Stimulated activated CD4-positive, alpha-beta T cell treated with anti-CD3 and anti-CD28 coated beads, Interleukin-12 subunit alpha, Interleukin-12 subunit beta, amount 100 ng/mL, for 24 hours (primary cell): ENCODE data around the gene HM13.
"Not testable (repeated sequence)": the region's sequence is repeated elsewhere in the genome, so short reads cannot be mapped to it uniquely, and the experiment has no call there.

Experiments
- DNase-seq, 2 experiments: peaks; one replicate each; pipeline ENCODE4 v3.0.0-alpha.2; 2020; ENCODE audit warnings: low read depth in 2 of 2

Gene HM13

DNA sequence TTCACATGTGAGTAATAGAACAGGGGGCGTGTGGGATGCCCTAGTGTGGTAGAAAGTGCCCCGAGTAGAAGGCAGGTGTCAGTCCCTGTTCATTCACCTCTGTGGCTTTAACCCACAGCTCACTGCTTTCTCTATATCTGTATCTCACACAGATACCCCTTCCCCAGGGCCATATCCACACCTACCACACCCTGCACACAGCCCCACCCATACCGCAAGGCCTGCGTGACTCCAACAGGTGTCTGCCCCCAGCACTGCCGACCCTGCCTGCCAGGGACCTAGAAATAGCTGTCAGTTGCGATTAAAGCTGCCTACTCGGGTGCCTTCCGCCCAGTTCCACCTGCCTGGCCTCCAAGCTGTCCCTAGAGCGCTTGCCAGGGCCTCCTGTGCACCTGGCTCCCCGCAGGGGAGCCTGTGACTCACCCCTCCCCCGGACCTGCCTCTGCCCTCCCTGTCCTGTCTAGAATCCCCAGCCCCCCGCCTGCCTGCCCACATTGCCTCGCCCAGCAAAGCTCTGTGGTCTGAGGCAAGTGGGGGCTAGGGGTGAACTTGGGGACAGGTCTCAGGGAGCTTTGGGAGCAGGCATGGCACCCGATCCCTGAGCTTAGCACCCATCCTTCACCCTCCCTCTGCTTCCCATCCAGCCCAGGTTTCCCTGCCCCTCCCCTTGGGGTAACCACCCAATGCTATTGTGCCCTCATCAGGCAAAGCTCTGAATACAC is 52.6 kb downstream of the HM13 start:
- DNase-seq, result no peak

DNA sequence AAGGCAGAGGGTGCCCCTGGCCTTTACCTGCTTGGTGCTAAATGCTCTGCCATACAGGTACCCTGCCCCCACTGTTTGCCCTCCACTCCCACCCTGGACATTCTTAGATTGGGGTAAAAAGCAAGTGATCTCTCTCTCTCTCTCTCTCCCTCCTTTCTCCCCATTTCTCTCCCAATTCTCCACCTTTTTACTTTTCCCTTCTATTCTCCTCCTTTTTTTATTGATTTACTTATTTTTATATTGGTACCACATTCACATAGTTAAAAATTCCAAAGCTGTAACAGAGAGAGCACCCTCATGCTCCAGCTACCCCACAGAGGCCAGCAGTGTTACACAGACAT is 53.1 kb downstream of the HM13 start:
- DNase-seq, result no peak

DNA sequence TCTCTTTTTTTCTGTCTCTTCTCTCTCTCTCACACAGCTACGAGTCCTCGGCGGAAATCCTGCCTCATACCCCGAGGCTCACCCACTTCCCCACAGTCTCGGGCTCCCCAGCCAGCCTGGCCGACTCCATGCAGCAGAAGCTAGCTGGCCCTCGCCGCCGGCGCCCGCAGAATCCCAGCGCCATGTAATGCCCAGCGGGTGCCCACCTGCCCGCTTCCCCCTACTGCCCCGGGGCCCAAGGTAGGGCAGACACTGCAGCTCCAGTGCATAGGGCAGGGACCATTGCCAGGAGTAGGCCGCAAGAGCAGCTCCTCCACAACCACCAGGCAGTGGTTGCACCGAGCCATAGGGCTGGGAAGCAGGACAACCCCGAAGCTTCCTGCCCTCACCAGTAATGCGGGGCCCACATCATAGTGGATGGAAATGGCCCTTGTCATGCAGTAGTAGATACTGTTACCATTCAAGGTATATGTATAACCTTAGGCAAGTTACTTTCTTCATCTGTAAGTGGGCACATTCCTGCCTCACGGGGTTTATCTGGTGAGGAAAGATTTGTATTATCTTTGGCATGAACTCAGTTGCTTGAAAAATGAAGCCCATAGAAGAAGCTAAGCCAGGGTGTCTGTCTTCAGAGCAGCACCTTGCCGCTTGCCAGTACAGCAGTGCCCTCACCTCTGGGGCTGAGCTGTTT is 53.9 kb downstream of the HM13 start:
- DNase-seq, result no peak

DNA sequence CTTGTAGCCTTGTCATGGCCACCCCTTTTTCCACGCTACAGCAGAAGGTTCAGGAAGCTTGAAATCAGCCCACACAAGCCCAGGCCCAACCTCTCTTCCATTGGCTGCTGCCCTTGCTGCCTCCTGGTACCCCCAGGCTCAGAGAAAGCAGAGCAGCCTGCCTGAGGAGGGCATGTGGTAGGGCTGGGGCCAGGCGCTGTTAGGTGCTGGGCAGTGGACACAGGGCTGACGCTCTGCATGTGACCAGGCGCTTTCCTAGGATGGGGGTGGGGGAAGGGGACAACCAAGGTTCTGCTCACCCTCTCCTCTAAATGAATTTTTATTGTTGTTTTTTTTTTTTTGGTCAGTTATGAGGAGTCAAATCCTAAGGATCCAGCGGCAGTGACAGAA is 54.5 kb downstream of the HM13 start:
- no peak for DNase-seq

DNA sequence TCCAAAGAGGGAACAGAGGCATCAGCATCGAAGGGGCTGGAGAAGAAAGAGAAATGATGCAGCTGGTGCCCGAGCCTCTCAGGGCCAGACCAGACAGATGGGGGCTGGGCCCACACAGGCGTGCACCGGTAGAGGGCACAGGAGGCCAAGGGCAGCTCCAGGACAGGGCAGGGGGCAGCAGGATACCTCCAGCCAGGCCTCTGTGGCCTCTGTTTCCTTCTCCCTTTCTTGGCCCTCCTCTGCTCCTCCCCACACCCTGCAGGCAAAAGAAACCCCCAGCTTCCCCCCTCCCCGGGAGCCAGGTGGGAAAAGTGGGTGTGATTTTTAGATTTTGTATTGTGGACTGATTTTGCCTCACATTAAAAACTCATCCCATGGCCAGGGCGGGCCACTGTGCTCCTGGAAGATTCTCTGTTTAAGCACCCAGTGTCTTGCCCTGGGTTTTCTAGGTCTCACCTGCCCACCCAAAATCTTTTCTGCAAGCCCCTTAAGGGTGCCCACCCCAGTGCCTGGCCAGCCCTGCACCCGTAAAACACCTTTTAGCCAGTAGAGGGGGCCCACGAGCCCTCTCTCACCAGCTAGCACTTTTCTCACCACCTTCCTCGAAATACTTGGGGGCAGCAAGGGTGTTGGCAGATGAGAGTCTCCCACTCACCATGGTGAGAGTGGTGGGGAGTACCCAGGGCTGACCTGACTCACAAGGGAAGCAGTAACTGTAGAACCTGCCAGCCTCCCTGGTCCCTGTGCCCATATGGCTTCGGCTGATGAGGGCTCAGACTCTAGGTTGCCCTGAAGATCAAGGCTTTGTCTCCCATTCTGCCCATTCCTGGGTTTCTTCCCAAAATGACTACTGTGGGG is 55.1 kb downstream of the HM13 start:
- DNase-seq, result peak in 1 of 2 experiments; percentile 46

DNA sequence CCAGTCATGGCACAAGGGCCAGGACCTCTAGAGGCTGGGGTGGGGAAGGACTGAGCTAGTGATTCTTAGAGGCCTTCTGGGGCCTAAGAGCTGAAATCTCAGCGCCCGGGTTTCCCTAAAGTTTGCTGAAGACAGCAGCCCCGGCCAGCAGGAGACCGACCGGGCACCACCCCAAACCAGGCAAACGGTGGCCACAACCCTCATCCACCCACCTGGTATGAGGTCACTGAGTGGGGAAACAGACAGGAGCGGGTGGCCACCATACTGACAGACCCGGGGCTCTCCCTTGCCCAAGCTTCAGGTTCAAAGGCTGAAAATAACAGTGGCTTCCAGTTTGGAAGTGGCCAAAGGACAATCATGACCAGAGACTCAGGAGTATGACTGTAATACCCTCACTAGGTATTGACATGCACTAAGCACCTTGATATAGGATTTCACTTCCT is 55.8 kb downstream of the HM13 start:
- DNase-seq, result no peak

DNA sequence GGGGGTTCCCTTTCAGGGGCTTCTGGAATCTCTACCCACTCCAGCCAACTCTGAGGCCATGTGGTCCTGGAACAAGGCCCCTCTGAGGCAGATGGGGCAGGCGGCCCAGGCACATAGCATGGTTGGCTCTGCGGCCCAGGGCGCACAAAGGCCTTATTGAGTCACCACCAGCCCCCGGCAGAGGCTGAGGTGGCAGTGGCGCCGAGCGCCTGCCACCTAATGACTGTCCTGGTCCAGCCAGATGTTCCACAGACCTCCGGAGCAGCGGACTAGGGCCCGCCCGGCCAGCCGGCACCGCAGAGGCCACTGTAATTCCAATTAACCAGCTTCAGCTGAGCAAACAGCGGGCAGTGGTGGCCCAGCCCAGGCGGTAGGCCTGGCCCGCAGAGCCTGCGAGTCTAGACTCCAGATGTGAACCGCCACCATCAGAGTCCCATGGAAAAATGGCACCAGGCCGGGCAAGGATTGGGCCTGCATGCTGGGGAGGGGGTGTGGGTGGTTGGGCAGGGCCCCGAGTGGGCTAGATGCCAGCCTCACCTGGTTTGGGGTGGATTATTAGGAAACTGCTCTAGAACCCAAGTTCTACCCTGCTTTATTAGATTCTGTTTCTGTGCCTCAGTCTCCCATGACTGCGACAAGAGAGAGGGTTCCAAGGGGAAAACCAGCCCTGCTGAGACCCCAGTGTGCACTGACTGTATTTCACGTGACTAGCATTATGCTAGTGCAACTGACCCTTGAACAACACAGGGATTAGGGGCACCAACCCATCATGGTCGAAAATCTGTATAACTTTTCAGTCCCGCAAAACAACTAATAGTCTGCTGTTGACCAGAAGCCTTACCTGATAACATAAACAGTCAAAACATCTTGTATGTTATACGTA is 56.7 kb downstream of the HM13 start:
- no peak for DNase-seq

DNA sequence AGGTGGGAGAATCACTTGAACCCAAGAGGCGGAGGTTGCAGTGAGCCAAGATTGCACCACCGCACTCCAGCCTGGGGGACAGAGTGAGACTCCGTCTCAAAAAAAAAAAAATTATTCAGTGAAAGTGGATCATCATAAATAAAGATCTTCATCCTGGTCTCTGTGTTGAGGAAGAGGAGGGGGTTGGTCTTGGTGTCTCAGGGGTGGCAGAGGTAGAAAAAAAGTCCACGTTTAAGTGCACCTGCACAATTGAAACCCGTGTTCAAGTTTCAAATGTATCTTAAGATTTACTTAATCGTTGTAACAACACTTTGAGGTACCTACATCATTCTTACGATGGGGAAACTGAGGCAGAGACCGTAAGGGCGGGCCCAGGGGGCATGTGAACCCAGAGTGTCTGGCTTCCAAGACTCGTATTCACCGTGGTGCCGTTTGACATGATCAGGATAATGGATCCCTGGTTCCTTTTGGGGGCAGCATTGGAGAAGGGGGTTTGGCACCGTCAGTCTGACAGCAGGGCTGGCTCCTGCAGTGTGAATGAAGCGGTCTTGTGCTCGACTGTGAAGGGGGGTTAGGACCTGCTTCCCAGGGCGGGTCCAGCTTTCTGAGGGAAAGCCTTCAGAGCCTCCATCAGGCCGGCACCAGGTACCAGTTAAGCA is 57.9 kb downstream of the HM13 start:
- DNase-seq, result no peak

DNA sequence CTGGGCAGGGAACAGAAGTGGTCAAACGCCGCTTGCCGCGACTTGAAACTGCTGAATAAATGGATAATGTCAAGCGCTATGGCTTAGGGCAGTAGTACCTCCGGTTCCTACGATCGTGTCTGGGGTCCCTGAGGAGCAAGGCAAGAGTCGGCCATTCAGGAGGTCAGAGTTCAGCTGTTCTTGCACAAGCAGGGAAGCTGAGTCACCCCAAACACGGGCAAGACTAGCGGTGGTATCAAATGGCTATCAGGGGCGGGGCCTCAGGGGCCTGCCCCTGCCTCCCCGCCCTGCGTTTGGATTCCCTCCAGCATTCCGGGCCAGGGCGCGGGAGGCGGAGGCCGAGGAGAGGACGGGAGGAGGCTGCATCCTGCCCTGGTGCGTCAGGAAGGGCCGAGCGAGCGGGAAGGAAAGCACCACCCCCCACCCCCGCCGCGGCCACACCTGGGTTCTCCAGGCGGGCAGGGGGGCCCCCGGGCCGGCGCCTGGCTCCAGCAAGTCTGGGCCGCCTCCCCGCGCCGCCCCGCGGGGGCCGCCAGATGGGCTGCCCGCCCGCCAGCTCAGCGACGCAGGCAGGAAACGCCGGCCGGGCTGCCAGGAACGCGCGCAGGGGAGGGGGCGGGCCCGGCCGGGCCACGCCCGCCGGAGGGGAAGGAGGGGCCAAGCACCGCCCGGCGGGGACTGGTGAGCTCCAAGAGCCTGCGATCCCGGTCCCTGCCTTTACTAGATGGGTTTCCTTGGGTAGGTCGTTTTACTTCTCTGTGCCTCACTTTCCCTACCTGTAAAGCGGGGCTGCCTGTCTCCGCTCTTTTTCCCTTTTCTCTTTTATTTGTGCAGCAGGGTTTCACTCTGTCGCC is 58.7 kb downstream of the HM13 start:
- peak; percentile 74 to 84 for DNase-seq

DNA sequence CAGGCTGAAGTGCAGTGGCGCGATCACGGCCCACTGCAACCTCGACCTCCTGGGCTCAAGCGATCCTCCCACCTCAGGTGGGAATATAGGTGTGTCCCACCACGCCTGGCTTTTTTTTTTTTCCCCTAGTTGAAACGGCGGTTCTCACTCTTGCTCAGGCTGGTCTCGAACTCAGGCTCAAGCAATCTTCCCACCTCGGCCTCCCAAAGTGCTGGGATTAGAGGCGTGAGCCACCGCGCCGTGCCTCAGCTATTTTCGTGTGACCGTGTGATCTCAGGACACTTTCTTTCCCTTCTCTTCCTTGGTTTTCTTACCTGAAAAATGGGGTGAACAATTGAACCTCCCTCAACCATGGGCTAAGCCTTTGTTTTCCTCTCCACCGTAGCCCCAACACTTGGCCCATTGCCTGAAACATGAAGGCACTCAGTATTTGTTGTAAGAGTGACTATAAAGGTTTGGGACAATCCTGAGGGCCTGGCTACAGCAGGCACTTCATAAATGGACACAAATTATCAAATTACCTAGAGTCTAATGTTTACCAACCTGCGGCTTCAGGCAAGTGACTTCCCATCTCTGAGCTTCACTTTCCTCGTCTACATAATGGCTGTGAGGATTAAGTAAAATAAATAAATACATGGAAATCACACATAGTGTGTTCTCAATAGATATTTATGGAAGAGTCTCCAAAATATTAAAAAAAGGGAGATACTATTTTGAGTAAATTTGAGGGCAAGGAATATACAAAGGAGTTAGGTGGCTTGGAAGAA is 59.5 kb downstream of the HM13 start:
- DNase-seq, result no peak

DNA sequence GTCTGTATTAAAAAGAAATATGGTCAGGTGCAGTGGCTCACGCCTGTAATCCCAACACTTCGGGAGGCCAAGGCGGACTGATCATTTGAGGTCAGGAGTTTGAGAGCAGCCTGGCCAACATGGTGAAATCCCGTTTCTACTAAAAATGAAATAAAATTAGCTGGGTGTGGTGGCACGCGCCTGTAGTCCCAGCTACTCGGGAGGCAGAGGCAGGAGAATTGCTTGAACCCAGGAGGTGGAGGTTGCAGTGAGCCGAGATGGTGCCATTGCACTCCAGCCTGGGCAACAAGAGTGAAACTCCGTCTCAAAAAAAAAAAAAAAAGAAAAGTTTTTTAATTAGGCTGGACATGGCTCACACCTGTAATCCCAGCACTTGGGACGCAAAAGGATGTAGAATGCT is 60.7 kb downstream of the HM13 start:
- not testable (repeated sequence) for DNase-seq

DNA sequence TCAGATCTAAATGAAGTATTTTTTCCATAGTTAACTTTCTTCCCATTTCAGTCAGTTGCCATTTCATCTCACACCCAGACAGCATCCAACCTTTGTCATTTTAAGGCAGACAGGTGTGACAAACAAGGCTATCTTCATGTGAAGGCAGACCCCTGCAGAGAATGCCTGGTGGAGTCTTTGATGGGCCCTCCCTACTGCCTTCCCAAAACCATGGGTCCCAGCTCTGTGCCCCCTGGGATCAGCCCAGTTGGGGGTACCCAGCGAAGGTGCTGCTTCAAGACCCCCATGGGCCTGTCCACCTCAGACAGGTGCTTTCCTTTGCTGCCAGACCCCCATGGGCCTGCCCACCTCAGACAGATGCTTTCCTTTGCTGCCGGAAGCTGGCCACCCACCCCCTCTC is 62.5 kb downstream of the HM13 start:
- no peak for DNase-seq

DNA sequence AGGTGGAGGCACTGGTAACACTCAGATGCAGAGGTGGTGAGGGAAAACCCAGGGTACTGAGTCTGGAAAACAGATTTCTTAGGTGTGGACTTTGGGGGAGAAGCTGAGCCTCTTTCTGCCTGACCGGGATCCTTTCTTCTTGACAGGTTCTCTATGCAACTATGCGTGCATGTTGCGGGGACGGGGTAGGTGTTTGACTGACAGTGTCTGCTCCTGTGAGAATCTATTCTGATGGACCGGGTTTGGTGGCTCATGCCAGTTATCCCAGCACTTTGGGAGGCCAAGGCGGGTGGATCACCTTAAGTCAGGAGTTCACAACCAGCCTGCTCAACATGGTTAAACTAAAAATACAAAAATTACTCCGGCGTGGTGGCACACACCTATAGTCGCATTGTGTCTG is 63.0 kb downstream of the HM13 start:
- DNase-seq, result no peak

DNA sequence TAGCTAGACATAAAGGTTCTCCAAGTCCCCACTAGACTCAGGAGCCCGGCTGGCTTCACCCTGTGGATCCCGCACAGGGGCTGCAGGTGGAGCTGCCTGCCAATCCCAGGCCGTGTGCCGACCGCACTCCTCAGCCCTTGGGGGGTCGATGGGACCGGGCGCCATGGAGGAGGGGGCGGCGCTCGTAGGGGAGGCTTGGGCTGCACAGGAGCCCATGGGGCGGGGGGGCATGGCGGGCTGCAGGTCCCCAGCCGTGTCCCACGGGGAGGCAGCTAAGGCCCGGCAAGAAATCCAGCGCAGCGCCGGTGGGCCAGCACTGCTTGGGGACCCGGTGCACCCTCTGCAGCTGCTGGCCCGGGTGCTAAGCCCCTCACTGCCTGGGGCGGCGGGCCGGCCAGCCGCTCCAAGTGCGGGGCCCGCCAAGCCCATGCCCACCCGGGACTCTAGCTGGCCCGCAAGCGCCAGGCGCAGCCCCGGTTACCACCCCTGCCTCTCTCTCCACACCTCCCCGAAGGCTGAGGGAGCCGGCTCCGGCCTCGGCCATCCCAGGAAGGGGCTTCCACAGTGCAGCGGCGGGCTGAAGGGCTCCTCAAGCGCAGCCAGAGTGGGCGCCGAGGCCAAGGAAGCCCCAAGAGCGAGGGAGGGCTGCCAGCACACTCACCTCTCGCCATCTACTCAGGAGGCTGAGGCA is 64.4 kb downstream of the HM13 start:
- DNase-seq, result no peak

DNA sequence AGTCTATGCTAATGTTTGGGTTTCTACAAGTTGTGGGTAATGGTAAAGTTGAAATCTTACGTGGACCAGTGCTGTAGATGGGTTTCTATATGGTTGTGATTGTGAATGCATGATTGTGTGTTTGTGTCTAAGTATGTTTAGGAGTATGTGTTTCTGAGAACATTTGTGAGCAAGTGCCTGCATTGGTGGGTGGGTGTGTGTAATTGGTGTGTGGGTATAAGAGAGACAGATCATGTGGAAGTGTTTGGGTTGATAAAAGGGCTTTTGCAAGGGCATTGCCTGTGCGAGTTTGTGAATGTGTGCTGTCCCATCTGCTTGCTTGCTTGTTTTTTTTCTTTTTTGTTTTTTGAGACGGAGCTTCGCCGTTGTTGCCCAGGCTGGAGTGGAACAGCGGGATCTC is 65.0 kb downstream of the HM13 start:
- no peak for DNase-seq

DNA sequence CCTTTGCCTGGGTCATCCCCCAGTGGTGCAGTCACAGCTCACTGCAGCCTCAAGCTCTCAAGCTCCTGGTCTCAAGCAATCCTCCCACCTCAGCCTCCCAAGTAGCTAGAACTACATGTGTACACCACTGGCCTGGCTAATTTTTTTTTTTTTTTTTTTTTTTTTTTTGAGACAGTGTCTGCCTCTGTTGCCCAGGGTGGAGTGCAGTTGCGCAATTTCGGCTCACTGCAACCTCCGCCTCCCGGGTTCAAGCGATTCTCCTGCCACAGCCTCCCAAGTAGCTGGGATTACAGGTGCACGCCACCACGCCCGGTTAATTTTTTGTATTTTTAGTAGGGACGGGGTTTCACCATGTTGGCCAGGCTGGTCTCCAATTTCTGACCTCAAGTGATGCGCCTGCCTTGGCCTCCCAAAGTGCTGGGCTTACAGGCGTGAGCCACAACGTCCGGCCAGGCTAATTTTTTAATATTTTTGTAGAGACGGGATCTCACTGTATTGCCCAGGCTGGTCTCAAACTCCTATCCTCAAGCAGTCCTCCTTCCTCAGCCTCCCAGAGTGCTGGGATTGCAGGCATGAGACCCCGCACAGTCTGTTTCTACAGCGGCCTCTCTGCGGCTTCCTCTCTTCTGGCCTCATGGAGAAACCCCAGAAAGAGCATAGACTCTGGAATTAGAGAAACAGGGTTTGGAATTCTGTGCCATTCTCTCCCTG is 65.9 kb downstream of the HM13 start:
- not testable (repeated sequence) for DNase-seq

DNA sequence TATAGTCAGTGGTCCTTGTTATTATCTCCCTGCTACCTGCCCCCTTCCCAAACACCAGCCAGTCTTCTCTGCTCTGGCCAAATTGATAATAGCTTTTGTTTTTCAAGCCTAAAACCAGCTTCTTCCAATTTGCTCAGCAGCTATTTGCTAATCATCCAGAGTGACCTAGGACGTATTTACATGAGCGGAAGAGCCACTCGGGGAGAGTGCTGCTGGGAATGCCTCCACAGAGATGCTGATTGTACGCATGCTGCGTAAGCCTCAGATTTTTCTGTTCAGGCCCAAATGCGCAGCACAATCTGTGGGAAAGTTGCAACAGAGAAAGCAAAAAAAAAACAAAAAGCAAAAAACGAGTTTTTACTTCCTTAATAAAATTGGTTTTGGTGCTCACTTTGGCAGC is 66.5 kb downstream of the HM13 start:
- no peak for DNase-seq

DNA sequence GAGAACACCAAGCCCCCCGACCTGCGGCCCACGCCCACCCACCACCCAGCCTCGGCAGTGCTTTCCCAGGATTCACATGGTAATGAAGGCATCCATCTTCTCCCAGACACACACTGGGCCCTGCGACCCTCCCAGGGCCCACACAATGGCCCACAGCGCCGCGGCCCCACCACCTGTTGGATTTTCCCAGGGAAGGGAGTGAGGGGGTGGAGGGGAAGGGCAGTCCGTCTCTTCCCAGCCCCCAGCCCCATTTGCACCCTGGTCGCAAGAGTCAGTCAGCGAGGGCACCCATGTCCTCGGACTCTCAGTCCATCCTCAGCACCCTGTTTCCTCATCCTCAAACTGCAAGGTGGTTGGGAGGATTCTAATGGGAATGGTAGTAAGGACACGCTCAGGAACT is 67.1 kb downstream of the HM13 start:
- DNase-seq, result no peak
